ENCODE measurements around the gene FA2H. TPM values are rescaled to one million over a fixed set of nuclear protein-coding genes. Genes with fewer than 3 reads are reported as not detected.

The FA2H gene
- total and polyA plus RNA-seq, 2 of the 13 experiments (the other 11 are each of a cell fraction or from before 2014, with no cell fraction given) = 0.20 TPM; not detected in 1

DNA sequence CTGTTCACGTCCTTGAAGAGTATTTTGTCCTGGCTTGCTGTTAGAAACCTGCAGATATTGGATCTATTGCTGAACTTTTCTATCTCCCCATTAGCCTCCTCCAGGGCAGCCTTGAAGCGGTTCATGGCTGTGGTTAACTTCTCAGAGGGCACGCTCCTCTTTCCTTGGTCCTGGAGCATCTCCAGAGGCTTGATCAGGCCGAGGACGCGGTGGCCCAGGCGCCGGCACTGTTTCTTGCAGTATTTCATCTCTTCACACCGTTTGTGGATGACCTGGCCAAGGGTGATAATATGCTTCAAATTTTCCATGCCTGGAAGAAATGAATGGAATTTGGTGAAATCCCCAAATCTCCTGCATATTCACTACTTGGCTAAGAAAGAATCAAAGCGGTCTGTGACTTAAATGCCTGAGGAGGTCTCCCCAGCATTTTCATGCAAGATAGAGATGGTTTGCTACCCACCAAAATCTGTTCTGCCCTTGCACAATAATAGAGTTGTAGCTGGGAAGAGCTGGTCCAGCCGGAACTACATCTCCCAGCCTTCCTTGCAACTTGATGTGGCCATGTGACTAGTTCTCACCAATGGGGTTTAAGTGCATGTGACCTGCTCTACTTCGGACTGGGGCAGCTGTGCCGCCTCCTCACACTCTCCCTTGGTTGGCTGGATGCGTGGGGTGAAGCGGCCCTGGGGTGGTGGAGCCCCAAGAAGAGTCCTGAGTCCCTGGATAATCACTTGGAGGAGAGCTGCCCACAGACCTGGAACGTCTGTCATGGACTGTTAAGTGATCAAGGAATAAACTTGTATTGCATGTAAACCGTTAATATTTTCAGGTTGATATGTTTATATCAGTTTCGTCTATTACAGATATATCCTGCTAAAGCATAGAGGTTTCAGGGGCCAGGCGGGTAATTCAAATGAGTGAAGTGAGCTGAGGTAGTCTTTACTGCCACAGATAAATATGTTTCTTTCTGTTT lies 78.9 kb downstream of the FA2H start (continued):
- TF ChIP-seq MYC (CRISPR knock-in tag; IDR thresholded peaks at IDR 0.05; ENCODE audit: borderline replicate concordance) = peak; percentile 48; the same call in 1 of the 2 replicates
- no peak; the same call in 1 of the 2 replicates for TF ChIP-seq NR2F2 (IDR thresholded peaks at IDR 0.05; ENCODE audit: borderline replicate concordance, low read depth)
- TF ChIP-seq ARNTL (CRISPR knock-in tag; IDR thresholded peaks at IDR 0.05) = peak; percentile 62; the same call in 1 of the 2 replicates
- TF ChIP-seq FOXO1 (CRISPR knock-in tag; IDR thresholded peaks at IDR 0.05) = no peak
- no peak for TF ChIP-seq NONO (IDR thresholded peaks at IDR 0.05)
- TF ChIP-seq NONO (CRISPR knock-in tag; conservative IDR thresholded peaks at IDR 0.05) = 0 out of 2 replicates have a peak, but pooled peaks have one; percentile 53
- no peak for TF ChIP-seq ZSCAN12 (CRISPR knock-in tag; IDR thresholded peaks at IDR 0.05)
- no peak for TF ChIP-seq CBX2 (IDR thresholded peaks at IDR 0.05; ENCODE audit: low read depth, low read length)
- no peak for TF ChIP-seq CBX2 (CRISPR knock-in tag; IDR thresholded peaks at IDR 0.05; ENCODE audit: low read depth)
- TF ChIP-seq, protein P1, sequence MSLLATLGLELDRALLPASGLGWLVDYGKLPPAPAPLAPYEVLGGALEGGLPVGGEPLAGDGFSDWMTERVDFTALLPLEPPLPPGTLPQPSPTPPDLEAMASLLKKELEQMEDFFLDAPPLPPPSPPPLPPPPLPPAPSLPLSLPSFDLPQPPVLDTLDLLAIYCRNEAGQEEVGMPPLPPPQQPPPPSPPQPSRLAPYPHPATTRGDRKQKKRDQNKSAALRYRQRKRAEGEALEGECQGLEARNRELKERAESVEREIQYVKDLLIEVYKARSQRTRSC (CRISPR knock-in tag; IDR thresholded peaks at IDR 0.05; ENCODE audit: low read depth) = no peak
- TF ChIP-seq ZIK1 (CRISPR knock-in tag; IDR thresholded peaks at IDR 0.05; ENCODE audit: borderline replicate concordance, low read depth) = no peak
- no peak for TF ChIP-seq SP1 (IDR thresholded peaks at IDR 0.05)
- TF ChIP-seq SP1 (CRISPR knock-in tag; IDR thresholded peaks at IDR 0.05) = 0 out of 2 replicates have a peak, but pooled peaks have one; percentile 43
- no peak for TF ChIP-seq NRL (CRISPR knock-in tag; IDR thresholded peaks at IDR 0.05; ENCODE audit: borderline replicate concordance)
- TF ChIP-seq, protein P2, sequence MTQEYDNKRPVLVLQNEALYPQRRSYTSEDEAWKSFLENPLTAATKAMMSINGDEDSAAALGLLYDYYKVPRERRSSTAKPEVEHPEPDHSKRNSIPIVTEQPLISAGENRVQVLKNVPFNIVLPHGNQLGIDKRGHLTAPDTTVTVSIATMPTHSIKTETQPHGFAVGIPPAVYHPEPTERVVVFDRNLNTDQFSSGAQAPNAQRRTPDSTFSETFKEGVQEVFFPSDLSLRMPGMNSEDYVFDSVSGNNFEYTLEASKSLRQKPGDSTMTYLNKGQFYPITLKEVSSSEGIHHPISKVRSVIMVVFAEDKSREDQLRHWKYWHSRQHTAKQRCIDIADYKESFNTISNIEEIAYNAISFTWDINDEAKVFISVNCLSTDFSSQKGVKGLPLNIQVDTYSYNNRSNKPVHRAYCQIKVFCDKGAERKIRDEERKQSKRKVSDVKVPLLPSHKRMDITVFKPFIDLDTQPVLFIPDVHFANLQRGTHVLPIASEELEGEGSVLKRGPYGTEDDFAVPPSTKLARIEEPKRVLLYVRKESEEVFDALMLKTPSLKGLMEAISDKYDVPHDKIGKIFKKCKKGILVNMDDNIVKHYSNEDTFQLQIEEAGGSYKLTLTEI (CRISPR knock-in tag; conservative IDR thresholded peaks at IDR 0.05) = no peak
